COR-L47 (cell line): Measurements from ENCODE around the gene TBATA.
"Not testable (repeated sequence)": the region's sequence is repeated elsewhere in the genome, so short reads cannot be mapped to it uniquely, and the experiment has no call there.

ENCODE experiments used
- DNase-seq: peaks from one replicate; lab custom pipeline; 2025; lab: John Stamatoyannopoulos, UW

The TBATA gene

DNA sequence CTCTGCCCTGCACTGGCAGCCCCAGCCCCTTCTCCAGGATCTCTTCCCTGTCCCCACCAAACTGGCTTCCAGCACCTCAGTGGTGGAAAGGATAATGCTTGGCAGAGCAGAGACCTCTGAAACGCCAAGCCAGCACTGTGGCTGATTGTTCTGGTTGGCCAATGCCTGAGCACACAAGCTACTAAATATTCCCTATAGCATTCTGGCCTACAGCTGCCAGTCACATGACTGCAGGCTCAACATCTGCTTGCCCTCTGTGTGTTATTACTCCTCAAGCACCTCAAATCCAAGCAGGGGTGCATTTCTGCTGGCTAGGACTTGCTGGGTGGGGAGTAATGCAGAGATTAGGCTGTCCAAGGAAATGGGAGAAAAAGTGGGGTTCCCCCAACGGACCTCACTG is 6.1 kb downstream of the TBATA start:
- no peak for DNase-seq

DNA sequence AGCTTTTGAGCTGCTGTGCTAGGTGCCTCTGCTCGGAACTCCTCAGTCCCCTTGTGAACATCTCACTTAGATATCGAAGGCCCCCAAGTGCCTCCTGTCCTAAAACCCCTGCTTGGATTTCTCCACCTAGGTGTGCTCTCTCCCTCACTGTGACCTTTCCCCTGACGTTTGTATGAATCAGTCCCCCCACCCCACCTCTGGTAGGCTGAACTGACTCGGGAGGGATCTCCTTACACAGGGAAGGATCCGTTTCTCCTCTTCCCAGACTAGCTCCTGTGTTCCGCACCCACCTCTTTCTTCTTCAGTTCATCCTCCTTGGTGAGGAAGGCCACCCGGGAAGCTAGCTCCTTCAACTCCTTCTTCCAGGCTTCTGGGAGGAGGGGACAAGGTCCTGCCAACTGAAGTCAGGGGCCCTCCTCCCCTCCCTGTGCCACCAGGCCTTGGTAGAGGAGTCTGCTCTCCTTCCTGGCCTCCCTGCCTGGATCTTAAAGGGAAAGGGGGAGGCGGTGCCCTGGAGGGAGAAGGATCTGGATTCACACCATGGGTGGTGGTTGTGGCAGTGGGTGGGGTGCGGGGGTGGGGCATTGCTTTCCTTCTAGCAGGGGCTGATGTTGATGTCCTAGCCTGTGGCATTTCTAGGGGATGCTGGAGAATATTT is 6.8 kb downstream of the TBATA start:
- DNase-seq, result no peak

- no peak for DNase-seq
Measured at GRCh38 chr10:70777063-70777875, 7.9 kb downstream of the TBATA start.

GRCh38 chr10:70776455-70777005 is 8.6 kb downstream of the TBATA start:
- DNase-seq, result no peak

DNA sequence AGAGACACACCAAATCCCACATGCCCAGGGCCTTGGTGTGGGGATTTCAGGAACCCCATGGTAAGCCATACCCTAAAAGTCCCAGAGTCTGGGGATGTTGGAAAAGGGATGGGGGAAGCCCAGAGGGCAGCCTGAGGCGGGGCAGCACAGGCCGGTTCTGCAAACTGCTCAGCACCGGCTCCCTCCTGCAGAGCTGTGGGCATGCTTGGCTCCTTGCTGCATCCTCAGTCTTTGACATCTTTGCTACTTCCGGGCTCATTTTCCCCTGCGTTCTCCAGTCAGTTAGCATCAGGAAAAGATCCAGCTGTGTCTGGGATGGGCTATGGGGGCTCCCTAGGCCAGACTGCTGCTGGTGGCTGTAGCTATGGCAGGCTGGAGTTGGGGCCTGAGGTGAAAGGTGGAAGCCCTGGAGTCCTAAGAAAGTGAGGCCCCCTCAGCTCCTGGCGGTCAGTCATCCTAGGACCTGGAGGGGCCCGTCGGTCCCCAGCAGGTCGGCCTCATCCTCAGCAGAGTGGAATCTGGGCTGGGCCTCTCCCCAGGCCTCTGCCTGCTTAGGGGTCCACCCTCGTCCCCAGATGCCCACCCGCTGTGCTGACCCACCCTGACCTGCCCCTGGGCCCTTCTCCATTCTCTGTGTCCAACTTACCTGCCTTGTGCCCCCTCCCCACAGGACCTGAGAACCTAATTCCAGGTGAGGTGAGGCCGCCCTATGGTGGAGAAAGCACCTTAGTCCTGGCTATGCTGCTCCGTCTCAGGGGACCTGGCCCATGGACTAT is 9.3 kb downstream of the TBATA start:
- no peak for DNase-seq

- no peak for DNase-seq
Measured at GRCh38 chr10:70774810-70775678, 10.1 kb downstream of the TBATA start.

GRCh38 chr10:70773965-70774809 is 11.0 kb downstream of the TBATA start:
- DNase-seq, result no peak

GRCh38 chr10:70773461-70773860 is 11.7 kb downstream of the TBATA start:
- DNase-seq, result no peak

- DNase-seq, result no peak
Measured at GRCh38 chr10:70772627-70773026, 12.6 kb downstream of the TBATA start.

DNA sequence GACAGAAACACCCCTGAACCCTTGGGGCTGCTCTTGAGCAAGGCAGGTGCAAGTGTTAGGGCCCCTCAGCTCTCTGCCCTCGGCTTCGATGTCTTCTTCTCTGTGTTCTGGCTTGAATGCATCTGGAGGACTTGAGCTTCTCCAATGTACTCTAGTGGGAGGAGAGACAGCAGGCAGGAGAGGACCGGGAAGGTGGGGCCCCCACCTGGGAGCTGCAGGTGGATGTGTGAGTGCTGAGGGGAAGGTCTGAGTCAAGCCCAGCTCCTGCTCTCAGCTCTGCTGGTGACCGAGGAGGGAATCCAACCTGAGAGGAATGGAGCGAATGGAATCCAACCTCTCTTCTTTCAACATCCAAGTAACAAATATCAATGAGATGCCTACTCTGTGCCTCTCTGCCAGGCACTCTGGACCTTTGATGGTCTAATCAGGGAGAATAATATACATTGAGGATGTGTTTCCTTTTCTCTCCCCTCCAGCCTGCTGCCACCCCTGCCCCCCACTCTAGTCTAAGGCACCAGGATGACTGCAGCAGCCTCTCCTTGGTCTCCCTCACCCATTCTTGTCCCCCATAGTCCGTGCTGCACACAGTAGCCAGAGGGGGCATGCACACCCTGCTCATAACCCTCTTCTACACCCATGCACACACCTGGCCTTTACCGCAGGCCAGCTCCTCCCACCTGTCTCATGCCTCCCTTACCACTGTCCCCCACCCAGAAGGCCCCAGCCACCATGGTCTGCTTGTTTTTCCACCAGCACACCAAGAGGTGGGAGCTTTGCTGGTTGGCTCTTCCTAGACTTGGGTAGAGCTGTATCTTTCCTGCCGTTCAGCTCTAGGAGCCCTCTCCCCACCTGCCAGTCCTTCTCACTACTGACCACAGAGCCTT is 13.6 kb downstream of the TBATA start:
- DNase-seq, result no peak

- DNase-seq, result not testable (repeated sequence)
Measured at GRCh38 chr10:70770516-70770915, 14.7 kb downstream of the TBATA start.

- DNase-seq, result no peak
Measured at GRCh38 chr10:70770001-70770400, 15.2 kb downstream of the TBATA start.

DNA sequence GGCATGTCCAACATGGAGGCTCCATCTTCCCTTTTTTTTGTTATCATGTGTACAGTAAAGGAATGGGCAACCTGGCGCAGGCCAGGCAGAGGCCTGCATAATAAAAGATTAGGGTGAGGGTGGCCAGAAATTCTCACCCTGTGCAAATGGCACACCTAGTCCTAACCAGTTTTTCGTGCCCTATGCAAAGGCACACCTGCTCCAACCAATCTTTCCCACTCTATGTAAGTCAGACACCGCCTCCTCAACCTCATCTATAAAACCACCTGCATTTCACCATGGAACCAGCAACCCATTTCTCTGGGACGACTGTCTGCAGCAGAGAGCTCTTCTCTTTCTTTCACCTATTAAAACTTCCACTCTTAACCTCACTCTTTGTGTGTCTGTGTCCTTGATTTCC is 16.1 kb downstream of the TBATA start:
- DNase-seq, result no peak

GRCh38 chr10:70768026-70768685 is 17.0 kb downstream of the TBATA start:
- not testable (repeated sequence) for DNase-seq

DNA sequence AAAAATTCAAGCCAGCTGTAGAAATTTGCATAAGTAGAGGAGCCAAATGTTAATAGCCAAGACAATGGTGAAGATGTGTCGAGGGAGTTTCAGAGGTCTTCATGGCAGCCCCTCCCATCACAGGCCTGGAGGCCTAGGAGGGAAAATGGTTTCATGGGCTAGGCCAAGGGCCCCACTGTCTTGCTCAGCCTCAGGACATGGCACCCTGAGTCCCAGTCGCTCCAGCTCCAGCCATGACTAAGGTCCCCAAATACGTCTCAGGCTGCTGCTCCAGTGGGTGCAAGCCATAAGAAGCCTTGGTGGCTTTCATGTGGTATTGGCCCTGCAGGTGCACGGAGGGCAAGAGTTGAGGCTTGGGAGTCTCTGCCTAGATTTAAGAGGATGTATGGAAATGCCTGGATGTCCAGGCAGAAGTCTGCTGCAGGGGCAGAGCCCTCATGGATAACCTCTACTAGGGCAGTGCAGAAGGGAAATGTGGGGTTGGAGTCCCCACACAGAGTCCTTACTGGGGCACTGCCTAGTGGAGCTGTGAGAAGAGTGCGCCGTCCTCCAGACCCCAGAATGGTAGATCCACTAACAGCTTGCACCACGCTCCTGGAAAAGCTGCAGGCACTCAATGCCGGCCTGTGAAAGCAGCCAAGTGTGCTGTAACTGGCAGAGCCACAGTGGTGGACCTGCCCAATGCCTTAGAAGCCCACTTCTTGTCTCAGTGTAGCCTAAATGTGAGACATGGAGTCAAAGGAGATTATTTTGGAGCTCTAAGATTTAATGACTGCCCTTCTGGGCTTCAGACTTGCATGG is 19.2 kb downstream of the TBATA start:
- no peak for DNase-seq

DNA sequence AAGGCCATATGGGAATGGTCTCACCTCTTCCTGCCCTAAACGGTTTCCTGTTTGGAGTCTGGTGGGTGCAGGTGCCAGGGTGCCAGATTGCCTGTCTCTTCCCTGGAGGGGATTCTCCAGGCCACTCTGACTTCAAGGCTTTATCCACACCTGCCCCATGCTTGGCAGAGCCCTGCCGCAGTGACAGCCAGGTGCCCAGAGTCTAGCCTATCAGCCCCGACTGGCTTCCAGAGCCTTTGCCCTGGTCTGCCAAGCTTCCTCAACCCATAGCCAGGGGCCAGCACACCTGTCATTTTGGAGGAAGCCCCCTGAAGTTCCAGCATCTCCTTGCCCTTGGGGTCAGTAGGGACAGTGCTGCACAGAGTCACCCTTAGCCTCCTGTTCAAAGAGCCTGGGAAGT is 21.6 kb downstream of the TBATA start:
- no peak for DNase-seq

GRCh38 chr10:70762441-70763175 is 22.6 kb downstream of the TBATA start:
- DNase-seq, result no peak
